Gastroesophageal sphincter (tissue), 4 donors: ENCODE measurements around the gene CCDC188. TPM values are rescaled to one million over a fixed set of nuclear protein-coding genes. Genes with fewer than 3 reads are reported as not detected.

Experiments used
- ATAC-seq: fragments of 150-250 bp; one replicate; pipeline ENCODE4 v1.9.1; 2016; ENCODE audit warnings: mild to moderate bottlenecking, moderate library complexity
- H3K27ac ChIP-seq, 4 donors: fragments of 200-600 bp; sonication (generic) in 3 of 4; 1 replicate in 3 of 4; 2 replicates in 1 of 4; pipeline ENCODE4 v1.5.1; 2016 to 2019
- H3K27me3 ChIP-seq: fragments of 200-600 bp; sonication (generic); one replicate; pipeline ENCODE4 v1.5.1; 2019
- H3K36me3 ChIP-seq, 2 donors: fragments of 200-600 bp; sonication (generic); one replicate each; pipeline ENCODE4 v1.5.1; 2019; ENCODE audit warnings: control low read depth in 1 of 2
- H3K4me1 ChIP-seq, 3 donors: fragments of 200-600 bp; sonication (generic); 1 replicate in 2 of 3; 2 replicates in 1 of 3; pipeline ENCODE4 v1.5.1; 2016 to 2019; ENCODE audit warnings: control low read depth in 2 of 3
- H3K4me3 ChIP-seq, 2 donors: fragments of 200-600 bp; sonication (generic); one replicate each; pipeline ENCODE4 v1.5.1; 2019; ENCODE audit warnings: mild to moderate bottlenecking in 1 of 2, moderate library complexity in 1 of 2
- H3K9me3 ChIP-seq, 3 donors: fragments of 200-600 bp; sonication (generic); one replicate each; pipeline ENCODE4 v1.5.1; 2017 to 2019; ENCODE audit warnings: control low read depth in 2 of 3
- EP300 ChIP-seq: sonication (generic); formaldehyde crosslinking; IDR thresholded peaks from one replicate; pipeline ENCODE4 v1.6.1; 2017; ENCODE audit warnings: antibody characterized with exemption, mild to moderate bottlenecking
- POLR2A ChIP-seq, 2 donors: fragments of 450-650 bp; IDR thresholded peaks; one replicate each; pipeline ENCODE4 v1.6.1; 2017; ENCODE audit warnings: antibody characterized with exemption in 2 of 2, mild to moderate bottlenecking in 2 of 2, moderate library complexity in 1 of 2
- POLR2AphosphoS5 ChIP-seq: sonication (generic); formaldehyde crosslinking; IDR thresholded peaks from one replicate; pipeline ENCODE4 v1.6.1; 2017; ENCODE audit warnings: antibody characterized with exemption
- WGBS, 2 donors: methylation state at CpG; one replicate each; pipeline ENCODE4 v1.1.5; 2018; ENCODE audit warnings: low coverage in 1 of 2; 5-methylcytosine and 5-hydroxymethylcytosine counted together
- total RNA-seq, 4 donors: library from RNA; depleted of rRNA; stranded (reverse); fragments of >200 nt; gene quantifications; one replicate each; pipeline ENCODE4 v1.1.0, GENCODE V29; 2016
- TF ChIP-seq, protein P1 (sequence below), 4 experiments: fragments of 200-600 bp in 2 of 4; fragments of 450-650 bp in 2 of 4; sonication (generic) in 1 of 4; IDR thresholded peaks; one replicate each; pipeline ENCODE4 v1.5.1; 2017 to 2019; ENCODE audit warnings: antibody characterized with exemption in 4 of 4, mild to moderate bottlenecking in 2 of 4, moderate library complexity in 2 of 4

The CCDC188 gene
- total RNA-seq, 4 donors from 2014 or later, result not detected

DNA sequence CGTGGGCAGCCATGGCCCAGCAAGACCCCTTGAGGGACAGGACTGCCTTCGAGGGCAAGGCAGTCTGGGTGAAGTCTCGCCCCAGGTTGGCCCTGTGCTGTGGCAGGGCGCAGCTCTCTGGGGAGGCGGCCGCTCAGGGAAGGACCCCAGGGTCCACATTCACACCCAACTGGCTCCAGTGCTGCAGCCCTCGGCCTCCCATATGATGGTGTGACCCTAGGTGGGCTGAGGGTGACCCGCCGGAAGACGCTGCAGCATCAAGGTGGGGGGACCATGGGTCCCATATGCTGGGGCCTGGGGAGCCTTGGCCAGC is 28.0 kb upstream of the CCDC188 start:
- Histone ChIP-seq H3K36me3 (no peaks in the 10 kb centered on the region), H3K27ac (no peak overlapping the region), H3K4me1 (no peaks in the 10 kb centered on the region), H3K4me3 (no peak overlapping the region), H3K9me3 (no peaks in the 10 kb centered on the region), H3K27me3 (peaks cover 3% of the 10 kb centered on the region)
- TF ChIP-seq EP300, result no peak
- TF ChIP-seq, protein P1, sequence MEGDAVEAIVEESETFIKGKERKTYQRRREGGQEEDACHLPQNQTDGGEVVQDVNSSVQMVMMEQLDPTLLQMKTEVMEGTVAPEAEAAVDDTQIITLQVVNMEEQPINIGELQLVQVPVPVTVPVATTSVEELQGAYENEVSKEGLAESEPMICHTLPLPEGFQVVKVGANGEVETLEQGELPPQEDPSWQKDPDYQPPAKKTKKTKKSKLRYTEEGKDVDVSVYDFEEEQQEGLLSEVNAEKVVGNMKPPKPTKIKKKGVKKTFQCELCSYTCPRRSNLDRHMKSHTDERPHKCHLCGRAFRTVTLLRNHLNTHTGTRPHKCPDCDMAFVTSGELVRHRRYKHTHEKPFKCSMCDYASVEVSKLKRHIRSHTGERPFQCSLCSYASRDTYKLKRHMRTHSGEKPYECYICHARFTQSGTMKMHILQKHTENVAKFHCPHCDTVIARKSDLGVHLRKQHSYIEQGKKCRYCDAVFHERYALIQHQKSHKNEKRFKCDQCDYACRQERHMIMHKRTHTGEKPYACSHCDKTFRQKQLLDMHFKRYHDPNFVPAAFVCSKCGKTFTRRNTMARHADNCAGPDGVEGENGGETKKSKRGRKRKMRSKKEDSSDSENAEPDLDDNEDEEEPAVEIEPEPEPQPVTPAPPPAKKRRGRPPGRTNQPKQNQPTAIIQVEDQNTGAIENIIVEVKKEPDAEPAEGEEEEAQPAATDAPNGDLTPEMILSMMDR (IDR thresholded peaks at IDR 0.05), result no peak
- no peak for TF ChIP-seq POLR2A (IDR thresholded peaks at IDR 0.05)
- no peak for TF ChIP-seq POLR2AphosphoS5
- no peak for ATAC-seq
- 60% methylated on average over 1 of the region's 10 CpGs; no CpG with 5 or more reads in 1 of the 2 donors for WGBS, 2 donors

GRCh38 chr22:20178075-20178914 is 27.4 kb upstream of the CCDC188 start:
- Histone ChIP-seq H3K36me3 (no peaks in the 10 kb centered on the region), H3K9me3 (no peaks in the 10 kb centered on the region), H3K4me1 (no peaks in the 10 kb centered on the region), H3K27me3 (peaks cover 3% of the 10 kb centered on the region), H3K27ac (no peak overlapping the region), H3K4me3 (no peak overlapping the region)
- WGBS, 2 donors, result no CpG with 5 or more reads among the region's 29 CpGs
- ATAC-seq, result no peak
- TF ChIP-seq EP300 (no peak), POLR2AphosphoS5 (no peak), POLR2A (IDR thresholded peaks at IDR 0.05) (no peak)
- TF ChIP-seq, protein P1 (IDR thresholded peaks at IDR 0.05), result no peak

DNA sequence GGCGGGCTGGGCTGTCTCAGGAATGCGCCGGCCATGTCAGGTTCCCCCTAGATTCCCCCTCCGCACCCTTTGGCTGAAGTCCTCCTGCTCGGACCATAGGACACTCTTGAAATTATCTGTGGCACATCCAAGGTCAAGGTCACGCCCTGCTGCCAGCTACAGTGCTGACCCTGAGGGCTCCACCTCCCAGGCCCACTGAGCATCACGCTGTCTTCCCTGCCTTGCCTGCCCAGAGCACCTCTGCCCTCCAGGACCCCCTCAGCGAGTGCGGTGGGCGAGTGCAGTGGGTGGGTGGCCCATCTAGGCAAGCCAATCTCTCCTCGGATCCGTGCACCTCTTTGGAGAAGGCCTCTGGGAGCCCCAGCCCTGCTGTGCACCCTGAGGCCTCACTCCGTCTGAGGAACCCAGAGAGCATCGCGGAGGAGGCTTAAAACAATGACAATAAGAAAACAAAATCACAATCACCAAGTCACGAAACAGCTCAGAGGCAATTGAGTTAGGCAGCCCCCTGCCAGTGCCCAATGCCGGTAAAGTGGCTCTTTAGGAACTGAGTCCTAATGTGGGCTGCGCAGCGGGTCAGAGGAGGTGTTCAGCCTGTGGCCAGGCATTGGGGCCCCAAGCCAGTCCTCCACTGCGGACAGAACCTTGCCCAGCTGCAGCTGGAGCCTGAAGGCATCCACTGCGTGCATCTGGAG is 26.5 kb upstream of the CCDC188 start:
- H3K4me3 ChIP-seq, result no peak overlapping the region
- no peaks in the 10 kb centered on the region for H3K36me3 ChIP-seq
- WGBS, 2 donors, result 90% methylated on average over 2 of the region's 21 CpGs; no CpG with 5 or more reads in 1 of the 2 donors
- TF ChIP-seq POLR2AphosphoS5, result no peak
- TF ChIP-seq EP300, result no peak
- TF ChIP-seq, protein P1 (IDR thresholded peaks at IDR 0.05), result no peak
- TF ChIP-seq POLR2A (IDR thresholded peaks at IDR 0.05), result no peak
- no peak overlapping the region for H3K27ac ChIP-seq
- no peak for ATAC-seq
- peaks cover 3% of the 10 kb centered on the region for H3K27me3 ChIP-seq
- H3K9me3 ChIP-seq, result no peaks in the 10 kb centered on the region
- H3K4me1 ChIP-seq, result no peaks in the 10 kb centered on the region

DNA sequence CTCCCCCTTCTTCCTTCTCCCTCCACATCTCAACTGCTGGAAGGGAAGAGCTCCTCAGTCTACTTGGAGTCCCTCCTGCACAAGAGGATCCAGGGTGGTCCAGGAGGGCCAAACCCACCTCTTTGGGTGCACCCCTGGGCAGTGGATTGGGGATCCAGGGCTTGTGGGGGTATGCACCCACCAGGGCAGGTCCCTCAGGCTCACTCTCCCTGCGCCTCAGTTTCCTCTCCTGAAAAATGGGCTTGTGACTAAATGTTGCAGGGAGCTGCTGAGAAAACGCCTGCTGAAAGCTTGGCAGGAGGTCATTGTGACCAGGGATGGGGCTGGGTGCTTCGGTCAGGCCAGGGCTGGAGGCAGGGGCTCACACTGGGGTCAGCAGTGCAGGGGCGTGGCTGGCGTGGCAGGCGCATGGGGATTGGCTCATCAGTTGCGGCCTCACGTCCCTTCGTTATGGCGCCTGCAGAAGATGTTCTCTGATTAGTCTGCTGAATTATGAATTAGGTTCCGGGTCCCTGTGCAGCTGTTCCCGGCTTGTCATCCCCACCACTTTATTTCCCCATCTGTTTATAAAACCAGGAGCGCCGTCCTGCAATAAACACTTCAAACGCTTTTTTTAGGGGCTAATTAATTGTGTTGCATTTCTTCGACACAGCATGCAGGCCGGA is 25.7 kb upstream of the CCDC188 start:
- Histone ChIP-seq H3K4me1 (no peaks in the 10 kb centered on the region), H3K27me3 (peaks cover 3% of the 10 kb centered on the region), H3K27ac (no peak overlapping the region), H3K9me3 (no peaks in the 10 kb centered on the region), H3K36me3 (no peaks in the 10 kb centered on the region), H3K4me3 (no peak overlapping the region)
- ATAC-seq, result no peak
- TF ChIP-seq, protein P1 (IDR thresholded peaks at IDR 0.05), result no peak
- TF ChIP-seq POLR2AphosphoS5 (no peak), POLR2A (IDR thresholded peaks at IDR 0.05) (no peak), EP300 (no peak)
- 54 to 73% methylated on average over 2 to 9 of the region's 17 CpGs for WGBS, 2 donors
